Measurements from ENCODE around the gene NTF4.
"Not testable (repeated sequence)": the region's sequence is repeated elsewhere in the genome, so short reads cannot be mapped to it uniquely, and the experiment has no call there.

GRCh38 chr19:49031642-49032301 lies 32.8 kb downstream of the NTF4 start, which contains the start of gene CGB2:
- peak; percentile 54 for TF ChIP-seq CTCF (IDR thresholded peaks at IDR 0.05)
- TF ChIP-seq EZH2 (IDR thresholded peaks at IDR 0.05): not testable (repeated sequence)

All from neural progenitor cell (in vitro differentiated cells).